Inflammatory macrophage (primary cell): Measurements from ENCODE around the gene GARS1.

Source experiments
- DNase-seq, 2 donors: peaks; one replicate each; pipeline ENCODE4 v3.0.0-alpha.2; 2020 to 2022

GARS1 gene

GRCh38 chr7:30657131-30657530, 62.5 kb downstream of the GARS1 start:
- DNase-seq = no peak

DNA sequence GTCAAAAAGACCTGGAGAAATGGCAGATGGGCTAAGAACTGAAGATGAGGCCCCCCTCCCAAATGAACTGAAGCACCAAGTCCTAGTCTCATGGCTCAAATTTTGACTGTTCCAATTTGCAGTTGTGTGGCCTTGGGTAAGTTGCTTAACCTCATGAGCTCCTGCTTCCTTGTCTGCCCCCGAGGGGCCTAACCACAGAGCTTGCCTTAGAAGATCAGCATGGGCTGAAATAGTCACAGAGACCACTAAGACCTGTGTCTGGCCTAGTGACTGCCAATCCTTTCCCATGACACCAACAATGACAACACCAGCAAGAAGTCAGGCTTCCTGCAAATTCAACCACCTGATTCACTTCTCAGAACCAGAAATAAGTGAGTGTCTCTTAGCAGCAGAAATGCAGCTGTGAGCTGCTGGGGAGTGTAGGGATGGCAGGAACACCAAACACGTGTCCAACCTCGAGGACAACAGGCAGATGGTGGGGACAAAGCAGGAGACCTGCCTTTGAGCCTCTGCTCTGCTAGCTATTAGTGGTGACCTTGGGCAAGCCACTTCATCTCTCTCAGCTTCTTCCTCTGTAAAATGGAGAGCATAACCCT, 63.9 kb downstream of the GARS1 start:
- DNase-seq = no peak

GRCh38 chr7:30659312-30659711, 64.6 kb downstream of the GARS1 start:
- no peak for DNase-seq

- DNase-seq = no peak
Measured at GRCh38 chr7:30660331-30661255, 65.9 kb downstream of the GARS1 start.

GRCh38 chr7:30661926-30662325, 67.2 kb downstream of the GARS1 start:
- DNase-seq = no peak

DNA sequence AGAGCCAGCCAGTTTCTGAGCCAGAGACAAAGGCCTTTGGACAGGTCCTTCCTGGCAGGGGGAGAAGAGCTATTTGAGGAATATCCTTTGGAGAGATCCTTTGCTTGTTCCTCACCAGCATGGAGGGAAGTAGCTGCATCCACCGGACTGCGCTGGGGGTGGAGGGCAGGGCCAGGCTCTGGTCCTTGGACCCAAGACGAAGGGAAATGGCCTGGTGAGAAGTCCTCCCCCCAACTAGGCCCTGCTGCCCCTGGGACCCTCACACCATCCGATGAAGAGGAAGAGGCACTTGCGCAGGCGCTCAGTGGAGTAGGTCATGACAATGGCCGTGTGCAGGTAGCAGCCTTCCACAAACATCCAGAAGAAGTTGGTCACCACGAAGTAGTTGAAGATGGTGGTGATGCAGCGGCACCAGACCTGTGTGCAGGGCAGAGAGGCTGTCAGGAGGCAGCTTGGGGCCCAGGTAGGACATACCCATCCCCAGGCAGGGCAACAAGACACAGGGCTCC, 67.8 kb downstream of the GARS1 start:
- no peak for DNase-seq

DNA sequence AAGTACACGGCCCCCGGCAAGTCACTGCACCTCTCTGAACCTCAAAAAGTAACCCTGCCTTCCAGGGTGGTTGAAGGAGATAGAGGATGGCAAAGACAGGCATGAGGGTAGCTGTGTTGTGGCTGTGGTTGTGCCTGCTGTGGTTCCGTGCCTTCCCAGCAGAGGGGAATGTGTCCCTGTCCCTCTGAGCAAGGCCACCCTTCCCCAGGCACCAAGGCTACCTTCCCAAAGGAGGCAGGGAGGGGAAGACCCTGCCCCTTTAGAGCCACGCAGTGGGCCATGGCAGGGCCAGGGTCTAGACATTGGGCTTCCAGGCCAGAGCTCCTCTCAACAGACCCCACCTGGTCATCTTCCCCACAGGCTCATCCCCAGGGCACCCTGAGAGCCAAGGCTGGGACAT, 68.7 kb downstream of the GARS1 start:
- no peak for DNase-seq

DNA sequence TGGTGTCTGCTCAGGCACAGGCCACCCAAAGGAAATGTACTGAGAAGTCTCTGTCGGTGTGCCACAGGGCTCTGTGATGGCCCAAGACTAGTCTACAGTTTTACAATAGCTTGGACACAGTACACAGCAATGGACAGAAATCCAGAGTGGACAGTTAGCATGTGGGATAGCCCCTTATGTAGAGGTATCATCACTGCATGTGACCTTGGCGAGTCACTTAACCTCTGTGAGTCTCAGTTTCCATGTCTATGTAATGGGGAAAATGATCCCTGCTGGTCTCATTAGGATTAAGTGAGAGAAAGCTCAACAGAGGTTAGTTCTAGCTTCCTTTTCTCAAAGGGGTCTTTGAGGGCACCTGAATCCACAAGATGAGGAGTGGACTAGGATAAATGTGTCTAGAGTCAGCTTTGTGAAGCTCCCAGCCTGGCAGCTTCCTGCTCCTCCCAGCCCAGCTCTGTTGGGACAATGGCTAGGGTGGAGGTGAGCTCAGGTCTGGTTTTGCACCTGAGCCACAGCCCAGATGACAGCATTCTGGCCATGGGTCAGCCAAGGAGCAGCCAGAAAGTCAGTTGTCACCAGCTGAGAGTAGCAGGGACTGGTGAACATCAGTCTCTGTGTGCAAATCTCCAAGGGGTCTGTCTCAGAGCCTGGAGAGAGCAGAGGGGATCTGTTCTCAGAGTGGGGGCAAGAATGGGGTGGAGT, 69.7 kb downstream of the GARS1 start:
- DNase-seq = no peak

GRCh38 chr7:30665043-30665442, 70.4 kb downstream of the GARS1 start:
- no peak for DNase-seq

GRCh38 chr7:30665449-30665848, 70.8 kb downstream of the GARS1 start:
- no peak for DNase-seq

DNA sequence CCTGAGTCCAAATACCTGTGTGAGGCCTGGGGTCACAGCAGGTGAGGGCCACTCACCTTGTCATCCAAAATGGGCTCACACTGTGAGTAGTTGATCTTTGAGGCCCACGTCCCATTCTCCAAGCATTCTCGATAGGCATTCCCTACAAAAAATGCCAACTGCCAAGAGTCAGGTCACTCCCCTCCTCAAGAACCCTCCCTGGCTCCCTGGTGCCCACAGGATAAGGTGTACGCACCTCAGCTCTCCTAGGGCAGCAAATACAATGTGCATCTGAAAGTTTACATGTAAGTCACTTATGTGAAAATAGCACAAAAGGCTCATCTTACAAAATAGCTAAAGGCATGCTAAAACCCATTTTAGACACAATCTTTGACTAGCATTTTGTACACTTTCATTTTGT, 72.5 kb downstream of the GARS1 start:
- DNase-seq = no peak

- DNase-seq = no peak
Measured at GRCh38 chr7:30668102-30668501, 73.4 kb downstream of the GARS1 start.

DNA sequence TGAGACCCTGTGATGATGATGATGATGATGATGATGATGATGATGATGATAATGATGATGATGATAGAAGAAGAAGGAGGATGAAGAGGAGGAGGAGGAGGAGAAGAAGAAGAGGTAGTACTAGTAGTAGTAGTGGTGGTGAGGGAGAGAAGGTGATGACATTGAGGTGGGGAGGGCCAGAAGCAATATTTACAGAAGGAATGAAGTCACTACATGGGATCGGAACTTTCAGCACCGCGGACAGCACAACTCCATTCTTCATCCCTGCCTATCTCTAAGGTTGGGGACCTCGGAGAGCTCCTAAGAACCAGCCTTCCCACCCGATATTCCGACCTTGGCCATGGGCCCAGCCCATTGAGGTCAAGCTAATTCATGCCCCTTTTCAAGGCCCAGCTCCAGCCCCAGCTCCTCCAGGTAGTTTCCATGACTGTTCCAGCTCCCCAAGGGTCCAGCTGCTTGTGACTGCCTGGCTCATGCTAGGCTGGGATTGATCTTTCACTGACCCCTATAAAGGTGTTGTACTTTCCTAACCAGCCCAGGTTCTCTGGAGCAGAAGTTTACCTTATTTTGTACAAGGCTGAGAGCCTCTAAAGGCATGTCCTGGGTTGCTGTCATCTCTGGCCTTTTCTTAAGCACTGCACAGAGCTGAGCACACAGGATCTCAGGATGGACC, 77.3 kb downstream of the GARS1 start:
- DNase-seq = peak; percentile 10 to 55

- no peak for DNase-seq
Measured at GRCh38 chr7:30674420-30674819, 79.7 kb downstream of the GARS1 start.

- no peak for DNase-seq
Measured at GRCh38 chr7:30674876-30675275, 80.2 kb downstream of the GARS1 start.

GRCh38 chr7:30678805-30679204, 84.1 kb downstream of the GARS1 start:
- DNase-seq = no peak

DNA sequence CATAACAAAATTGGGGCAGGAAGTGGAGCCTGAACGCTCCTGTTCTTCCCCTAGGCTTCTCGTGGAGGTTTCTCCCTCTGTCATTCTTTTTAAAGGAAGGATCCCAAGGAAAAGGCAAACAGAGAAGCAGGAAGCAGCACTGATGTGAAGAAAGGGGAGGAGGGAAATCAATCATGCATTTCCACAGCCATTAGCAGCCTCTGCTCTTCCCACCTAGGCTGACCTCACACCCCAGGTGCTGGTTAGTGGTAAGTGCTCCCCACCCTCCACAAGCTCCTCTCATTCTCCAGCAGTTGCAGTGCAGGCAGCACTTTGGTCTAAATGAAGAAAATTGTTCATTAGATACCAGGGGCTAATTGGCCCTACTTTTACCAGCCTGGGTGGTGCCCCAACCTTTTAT, 85.0 kb downstream of the GARS1 start:
- no peak for DNase-seq

DNA sequence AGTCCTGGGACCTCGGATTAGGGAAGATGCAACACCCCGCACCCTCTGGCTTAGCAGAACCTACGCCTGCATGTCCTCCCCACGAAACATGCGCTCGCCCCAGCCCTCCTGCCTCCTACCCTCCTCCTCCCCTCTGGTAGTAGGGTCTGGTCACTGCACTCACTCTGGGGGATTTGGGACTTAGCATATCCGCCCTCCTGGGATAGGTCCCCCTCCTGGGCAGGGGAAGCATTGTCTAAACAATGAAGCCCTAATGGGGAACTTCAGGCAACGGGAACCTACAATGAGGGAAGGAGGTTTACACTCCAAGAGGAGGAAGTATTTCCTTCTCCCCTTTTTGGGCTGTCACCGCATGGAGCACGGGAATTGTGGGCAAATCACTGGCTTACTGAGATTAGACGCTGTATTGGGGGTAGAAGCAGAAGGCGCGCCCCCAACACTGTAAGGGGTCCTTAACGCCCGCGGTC, 86.7 kb downstream of the GARS1 start:
- DNase-seq = peak; percentile 32 to 33

- DNase-seq = no peak
Measured at GRCh38 chr7:30681815-30682211, 87.1 kb downstream of the GARS1 start.

- no peak for DNase-seq
Measured at GRCh38 chr7:30682212-30683083, 87.8 kb downstream of the GARS1 start, which contains the start of gene CRHR2. Gene CRHR2 (minus strand): TSS chr7:30682456. CDS start chr7:30682280, 176 bp downstream.

GRCh38 chr7:30683306-30683705, 88.6 kb downstream of the GARS1 start:
- no peak for DNase-seq
